B cell (primary cell): Measurements from ENCODE around the gene NHSL2. TPM values are rescaled to one million over a fixed set of nuclear protein-coding genes. Genes with fewer than 3 reads are reported as not detected.

ENCODE experiments used
- ATAC-seq: fragments of 200-7000 bp; cut with Tn5 transposase; one replicate; pipeline ENCODE4 v1.10.0; 2021; ENCODE audit warnings: low read depth, mild to moderate bottlenecking, moderate number of reproducible peaks, moderate library complexity
- CTCF ChIA-PET: fragments of 350-600 bp; sonication (Branson Sonifier 250); formaldehyde crosslinking; loops from one replicate; lab custom pipeline; 2021; ENCODE audit warnings: antibody characterized with exemption, inconsistent platforms; lab: Charles Lee
- POLR2A ChIA-PET: fragments of 350-600 bp; sonication (Branson Sonifier 250); formaldehyde crosslinking; loops from one replicate; lab custom pipeline; 2021; ENCODE audit warnings: antibody characterized with exemption; lab: Charles Lee
- DNase-seq: peaks from one replicate; pipeline ENCODE4 v3.0.0; 2013
- H2AFZ ChIP-seq: 2 replicates; pipeline ENCODE4 v1.6.1; 2012; ENCODE audit warnings: mild to moderate bottlenecking, low read depth, low read length; ENCODE audit not compliant: insufficient read depth, poor library complexity, severe bottlenecking
- H3K27ac ChIP-seq, 2 donors: 1 replicate in 1 of 2; 2 replicates in 1 of 2; pipeline ENCODE4 v1.5.1; 2012 to 2013; ENCODE audit warnings: low read length in 2 of 2, mild to moderate bottlenecking in 2 of 2, moderate library complexity in 1 of 2
- H3K27me3 ChIP-seq, 4 experiments: fragments of 200-600 bp in 1 of 4; sonication (generic) in 1 of 4; replicated peaks in 1 of 4; 1 replicate in 2 of 4; 2 replicates in 2 of 4; pipeline versions ENCODE4 v1.6.1 to v1.7.0; 2013 to 2016; ENCODE audit warnings: low read length in 3 of 4, mild to moderate bottlenecking in 2 of 4, mixed read lengths in 1 of 4, moderate library complexity in 1 of 4; ENCODE audit not compliant: insufficient read depth in 4 of 4, control insufficient read depth in 3 of 4; ENCODE audit errors: control extremely low read depth in 1 of 4
- H3K36me3 ChIP-seq, 2 experiments: replicated peaks in 1 of 2; 1 replicate in 1 of 2; 2 replicates in 1 of 2; pipeline versions ENCODE4 v1.6.1 to v1.7.1; 2013; ENCODE audit warnings: low read length in 1 of 2; ENCODE audit not compliant: insufficient read depth in 2 of 2, control insufficient read depth in 1 of 2; ENCODE audit errors: control extremely low read depth in 1 of 2, extremely low read depth in 1 of 2
- H3K4me1 ChIP-seq, 2 donors: fragments of 200-600 bp in 1 of 2; sonication (generic) in 1 of 2; 1 replicate in 1 of 2; 2 replicates in 1 of 2; pipeline versions ENCODE4 v1.5.1 to v1.6.1; 2013 to 2017; ENCODE audit warnings: low read length in 2 of 2; ENCODE audit not compliant: control insufficient read depth in 2 of 2, insufficient read depth in 2 of 2
- H3K4me2 ChIP-seq: replicated peaks from 2 replicates; pipeline ENCODE3; 2012; ENCODE audit warnings: mild to moderate bottlenecking, low read depth, low read length; ENCODE audit not compliant: poor library complexity, severe bottlenecking
- H3K4me3 ChIP-seq, 5 experiments: fragments of 200-600 bp in 1 of 5; sonication (generic) in 1 of 5; 1 replicate in 3 of 5; 2 replicates in 2 of 5; pipeline versions ENCODE4 v1.5.1 to v1.7.0; 2011 to 2016; ENCODE audit warnings: low read length in 4 of 5, mild to moderate bottlenecking in 4 of 5, low read depth in 2 of 5, control low read depth in 1 of 5, moderate library complexity in 1 of 5; ENCODE audit not compliant: insufficient read depth in 1 of 5; ENCODE audit errors: control extremely low read depth in 1 of 5, extremely low read depth in 1 of 5
- H3K79me2 ChIP-seq: fragments of 200-600 bp; sonication (generic); one replicate; pipeline ENCODE4 v1.6.0; 2016; ENCODE audit warnings: low read length; ENCODE audit not compliant: control insufficient read depth, insufficient read depth
- H3K9ac ChIP-seq: fragments of 200-600 bp; sonication (generic); 2 replicates; pipeline ENCODE4 v1.6.1; 2017; ENCODE audit warnings: mild to moderate bottlenecking, low read length, moderate library complexity
- H3K9me3 ChIP-seq, 3 donors: one replicate each; pipeline versions ENCODE4 v1.6.1 to v1.7.1; 2013; ENCODE audit warnings: low read length in 2 of 3; ENCODE audit not compliant: control insufficient read depth in 2 of 3, insufficient read depth in 1 of 3; ENCODE audit errors: control extremely low read depth in 1 of 3
- H4K20me1 ChIP-seq: 2 replicates; pipeline ENCODE4 v1.6.0; 2012; ENCODE audit warnings: mild to moderate bottlenecking, low read length; ENCODE audit not compliant: insufficient read depth, control insufficient read depth, poor library complexity, severe bottlenecking
- H3K27ac Mint-ChIP-seq: one replicate; pipeline ENCODE4 v1.8.0; 2021; ENCODE audit warnings: mixed read lengths
- H3K27me3 Mint-ChIP-seq: one replicate; pipeline ENCODE4 v1.8.0; 2021; ENCODE audit warnings: mixed read lengths
- H3K4me1 Mint-ChIP-seq: one replicate; pipeline ENCODE4 v1.8.0; 2021; ENCODE audit warnings: mixed read lengths
- H3K4me3 Mint-ChIP-seq: one replicate; pipeline ENCODE4 v1.8.0; 2021; ENCODE audit warnings: mixed read lengths
- H3K9me3 Mint-ChIP-seq: one replicate; pipeline ENCODE4 v1.8.0; 2022; ENCODE audit warnings: mixed read lengths; ENCODE audit not compliant: insufficient read depth
- CTCF ChIP-seq: fragments of 200-600 bp; IDR thresholded peaks from one replicate; pipeline ENCODE4 v1.8.0; 2022; ENCODE audit warnings: antibody characterized with exemption, mild to moderate bottlenecking
- EZH2 ChIP-seq: IDR thresholded peaks from 2 replicates; pipeline ENCODE4 v1.6.1; 2012; ENCODE audit warnings: borderline replicate concordance, low read depth, mild to moderate bottlenecking, moderate library complexity, low read length; ENCODE audit not compliant: insufficient read depth, poor library complexity, severe bottlenecking
- WGBS: methylation state at CpG from one replicate; pipeline ENCODE4 v1.1.5; 2013; ENCODE audit warnings: missing lambda C conversion rate; ENCODE audit not compliant: insufficient coverage; 5-methylcytosine and 5-hydroxymethylcytosine counted together
- intact Hi-C: fragments of 100-400 bp; cut with micrococcal nuclease; formaldehyde crosslinking; loops from one replicate; pipeline ENCODE4 v1.10.0; 2022
- polyA plus RNA-seq: library from polyadenylated mRNA; depleted of rRNA; stranded (reverse); fragments of >200 nt; gene quantifications from 2 replicates; pipeline ENCODE4 v1.2.3, GENCODE V29; 2012
- total RNA-seq, 2 donors: library from RNA; stranded (reverse); fragments of 120-200 nt in 1 of 2; gene quantifications; 1 replicate in 1 of 2; 2 replicates in 1 of 2; pipeline versions ENCODE4 v1.2.3 to v1.2.4, GENCODE V29; 2013 to 2022

Gene NHSL2
- total and polyA plus RNA-seq, 2 donors (not counting 1 experiment from before 2014, with no cell fraction given) = 0.16 to 1.7 TPM

GRCh38 chrX:72001906-72002305 lies 91.3 kb downstream of the NHSL2 start:
- CTCF ChIA-PET = interaction anchor here (1.3 to 9.0 kb wide), 3 partner anchors 16 to 130 kb away, joined by 3 to 83 read pairs (median 7); partner anchors contain the start of gene RTL5
- H3K27me3 Mint-ChIP-seq = peaks cover 5% of the 10 kb centered on the region
- POLR2A ChIA-PET = no interaction called here

GRCh38 chrX:72002875-72003274 lies 92.2 kb downstream of the NHSL2 start:
- Mint-ChIP-seq H3K4me1 (no peaks in the 10 kb centered on the region), H3K4me3 (no peak overlapping the region), H3K9me3 (no peaks in the 10 kb centered on the region), H3K27ac (no peak overlapping the region), H3K27me3 (peaks cover 6% of the 10 kb centered on the region)
- ATAC-seq (no peak), DNase-seq (no peak)
- Histone ChIP-seq H4K20me1 (no peaks in the 10 kb centered on the region), H3K4me3 (no peak overlapping the region), H3K27ac (no peak overlapping the region), H3K27me3 (no peaks in the 10 kb centered on the region), H3K9me3 (no peaks in the 10 kb centered on the region), H3K36me3 (no peaks in the 10 kb centered on the region), H3K9ac (no peak overlapping the region), H3K4me1 (no peaks in the 10 kb centered on the region), H2AFZ (no peak overlapping the region), H3K79me2 (no peaks in the 10 kb centered on the region), H3K4me2 (no peak overlapping the region)
- intact Hi-C loops = no loop called here
- ChIA-PET POLR2A (no interaction called here), CTCF (interaction anchor here (1.5 to 9.0 kb wide), 2 partner anchors 124 to 129 kb away, joined by 3 to 83 read pairs; partner anchors contain the start of gene RTL5)
- WGBS = 96% methylated on average over 3 of the region's 6 CpGs
- TF ChIP-seq EZH2 (no peak), CTCF (no peak)

More at GRCh38 chrX:72001906-72002305, 91.3 kb downstream of the NHSL2 start:
- Histone ChIP-seq H3K36me3 (no peaks in the 10 kb centered on the region), H4K20me1 (no peaks in the 10 kb centered on the region), H2AFZ (no peak overlapping the region), H3K4me1 (no peaks in the 10 kb centered on the region), H3K27ac (no peak overlapping the region), H3K9ac (no peak overlapping the region), H3K4me2 (no peak overlapping the region), H3K27me3 (no peaks in the 10 kb centered on the region), H3K4me3 (no peak overlapping the region), H3K79me2 (no peaks in the 10 kb centered on the region), H3K9me3 (no peaks in the 10 kb centered on the region)
- H3K27ac Mint-ChIP-seq = no peak overlapping the region
- no peaks in the 10 kb centered on the region for H3K4me1 Mint-ChIP-seq
- WGBS = no CpG with 5 or more reads among the region's 2 CpGs
- intact Hi-C loops = no loop called here
- ATAC-seq = no peak
- TF ChIP-seq CTCF (no peak), EZH2 (no peak)
- H3K4me3 Mint-ChIP-seq = no peak overlapping the region
- no peaks in the 10 kb centered on the region for H3K9me3 Mint-ChIP-seq
- DNase-seq = no peak
